ENCODE results near the gene RNU4-1.
A peak's percentile ranks its signal among the peaks of the same experiment; 100 is the strongest.
"Not testable (repeated sequence)": the region's sequence is repeated elsewhere in the genome, so short reads cannot be mapped to it uniquely, and the experiment has no call there.

Gene RNU4-1

GRCh38 chr12:120257041-120257821 is 35.8 kb downstream of the RNU4-1 start:
- DNase-seq: peak; percentile 36 to 44

GRCh38 chr12:120254809-120255208 is 38.2 kb downstream of the RNU4-1 start:
- no peak for DNase-seq

DNA sequence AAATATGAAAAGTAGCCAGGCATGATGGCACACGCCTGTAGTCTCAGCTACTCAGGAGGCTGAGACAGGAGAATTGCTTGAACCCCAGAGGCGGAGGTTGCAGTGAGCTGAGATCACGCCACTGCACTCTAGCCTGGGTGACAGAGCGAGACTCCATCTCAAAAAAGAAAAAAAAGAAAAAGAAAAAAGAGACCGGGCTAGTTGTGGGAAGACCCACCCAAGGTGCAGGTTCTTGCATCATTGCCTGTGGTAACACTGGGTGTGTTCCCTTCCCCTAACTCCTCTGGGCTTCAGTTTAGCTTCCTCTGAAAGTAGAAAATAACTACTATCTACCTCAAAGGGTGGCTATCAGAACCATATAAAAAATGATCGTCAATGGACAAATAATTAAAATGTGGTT is 39.7 kb downstream of the RNU4-1 start:
- not testable (repeated sequence) for DNase-seq

- no peak for DNase-seq
These were observed 40.7 kb downstream of the RNU4-1 start for GRCh38 chr12:120252071-120252906.

- DNase-seq: not testable (repeated sequence)
These were observed 41.5 kb downstream of the RNU4-1 start for GRCh38 chr12:120251364-120252070.

DNA sequence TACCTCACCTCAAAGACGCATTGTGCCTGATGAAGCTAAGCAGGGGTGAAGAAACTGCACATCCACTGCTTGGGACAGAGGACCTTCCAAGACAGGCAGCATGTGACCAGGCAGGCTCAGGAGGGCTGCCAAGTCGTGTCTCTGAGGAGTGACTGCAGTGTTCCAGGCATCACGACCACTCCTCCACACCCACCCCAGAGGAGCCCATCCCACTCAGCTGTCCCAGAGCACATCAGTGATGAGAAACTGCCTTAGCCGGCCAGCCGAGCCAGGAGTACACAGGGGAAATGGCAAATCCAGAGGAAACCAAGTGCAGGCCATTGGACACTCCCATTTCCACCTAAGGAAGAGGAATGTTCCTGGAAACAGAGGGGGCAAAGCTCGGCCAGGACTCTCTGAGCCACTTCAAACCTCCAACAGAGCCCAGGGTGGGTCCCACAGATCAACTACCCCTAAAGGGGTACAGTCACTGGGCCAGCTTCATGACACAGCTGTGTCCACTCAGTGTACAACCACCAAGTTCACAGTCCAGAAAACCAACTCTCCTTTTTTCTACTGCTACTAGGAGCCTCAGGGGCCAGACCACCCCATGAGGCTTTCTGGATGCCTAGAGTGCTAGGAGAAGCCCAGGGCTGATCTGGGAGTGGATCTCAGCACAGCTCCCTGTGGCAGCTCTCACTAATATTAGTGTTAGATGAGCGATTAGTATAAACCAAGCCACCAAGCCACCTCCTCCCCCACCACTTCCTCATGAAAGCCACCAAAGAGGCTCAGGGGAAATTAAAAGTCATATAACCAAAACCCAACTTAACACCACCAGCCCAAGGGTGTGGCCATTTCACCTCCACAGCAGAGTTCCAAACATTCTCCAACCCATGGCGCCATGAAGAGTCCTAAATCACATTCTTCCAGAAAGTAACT is 42.9 kb downstream of the RNU4-1 start:
- DNase-seq: no peak

GRCh38 chr12:120249266-120249874 is 43.7 kb downstream of the RNU4-1 start:
- DNase-seq: no peak

- DNase-seq: no peak
These were observed 45.4 kb downstream of the RNU4-1 start for GRCh38 chr12:120247621-120248030.

DNA sequence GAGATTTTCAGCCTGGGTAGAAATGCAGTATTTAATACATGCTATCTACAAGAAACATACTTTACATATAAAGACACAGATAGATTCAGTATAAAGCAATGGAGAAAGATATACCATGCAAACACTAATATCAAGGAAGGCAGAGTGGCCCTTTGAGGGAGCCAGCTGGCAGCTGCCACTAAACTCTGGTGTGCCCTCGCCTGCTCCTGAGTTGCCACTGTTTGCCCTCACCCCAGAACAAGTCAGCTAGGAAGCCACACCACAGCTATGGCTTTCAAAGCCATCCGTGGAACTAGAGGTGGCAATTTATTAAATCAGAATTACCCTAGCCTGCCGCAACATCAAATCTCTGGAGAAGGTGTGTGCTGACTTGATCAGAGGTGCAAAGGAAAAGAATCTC is 45.9 kb downstream of the RNU4-1 start:
- DNase-seq: no peak

DNA sequence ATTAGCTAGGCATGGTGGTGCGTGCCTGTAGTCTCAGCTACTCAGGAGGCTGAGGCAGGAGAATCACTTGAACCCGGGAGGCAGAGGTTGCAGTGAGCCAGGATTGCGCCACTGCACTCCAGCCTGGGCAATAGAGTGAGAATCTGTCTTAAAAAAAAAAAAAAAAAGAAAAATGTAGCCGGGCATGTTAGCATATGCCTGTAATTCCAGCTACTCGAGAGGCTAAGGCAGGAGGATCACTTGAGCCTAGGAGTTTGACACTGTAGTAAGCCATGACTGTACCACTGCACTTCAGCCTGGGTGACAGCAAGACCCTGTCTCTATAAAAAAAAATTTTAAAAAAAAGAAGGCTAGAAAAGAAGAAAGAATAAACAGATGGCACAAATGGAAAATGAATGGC is 46.3 kb downstream of the RNU4-1 start:
- DNase-seq: not testable (repeated sequence)
